ENCODE data around the gene ITCH. TPM values are rescaled to one million over a fixed set of nuclear protein-coding genes. Genes with fewer than 3 reads are reported as not detected.
"Not testable (repeated sequence)": the region's sequence is repeated elsewhere in the genome, so short reads cannot be mapped to it uniquely, and the experiment has no call there.

ITCH gene
- total and polyA plus RNA-seq, 4 donors = 9.3 to 68.1 (median 30.4) TPM

- Histone ChIP-seq H3K27me3 (ENCODE audit: control insufficient read depth in 3 of 3, insufficient read depth in 3 of 3, low read length in 2 of 3) (no peaks in the 10 kb centered on the region), H3K27ac (ENCODE audit: low read depth in 1 of 2, low read length in 1 of 2) (no peak overlapping the region), H3K9ac (ENCODE audit: insufficient read depth in 1 of 2, low read length in 2 of 2) (no peak overlapping the region), H3K4me3 (no peak overlapping the region), H3K4me1 (ENCODE audit: control insufficient read depth in 5 of 5, insufficient read depth in 5 of 5, low read length in 5 of 5) (peaks cover 0 to 5% (median 0%) of the 10 kb centered on the region in 5 donors), H3K36me3 (ENCODE audit: control insufficient read depth in 4 of 4, insufficient read depth in 4 of 4, low read length in 4 of 4) (peaks cover 6 to 17% (median 9%) of the 10 kb centered on the region in 4 donors), H3K9me3 (ENCODE audit: control insufficient read depth in 4 of 4, insufficient read depth in 3 of 4, low read length in 3 of 4) (no peaks in the 10 kb centered on the region)
- TF ChIP-seq CTCF (IDR thresholded peaks at IDR 0.05; ENCODE audit: control extremely low read depth, extremely low read depth) = no peak
- ATAC-seq (ENCODE audit: insufficient read depth, low FRiP score) = no peak
- DNase-seq = no peak
- WGBS, 2 donors = 90 to 94% methylated on average over 5 of the region's 5 CpGs
These were observed 12.9 kb downstream of the ITCH start for GRCh38 chr20:34375977-34376430.

- no peak overlapping the region for H3K27ac ChIP-seq (ENCODE audit: low read depth in 1 of 2, low read length in 1 of 2)
- TF ChIP-seq CTCF (IDR thresholded peaks at IDR 0.05; ENCODE audit: control extremely low read depth, extremely low read depth) = no peak
- peaks cover 3 to 14% (median 4%) of the 10 kb centered on the region in 4 donors for H3K36me3 ChIP-seq (ENCODE audit: control insufficient read depth in 4 of 4, insufficient read depth in 4 of 4, low read length in 4 of 4)
- H3K4me3 ChIP-seq = no peak overlapping the region
- H3K27me3 ChIP-seq (ENCODE audit: control insufficient read depth in 3 of 3, insufficient read depth in 3 of 3, low read length in 2 of 3) = no peaks in the 10 kb centered on the region
- H3K9ac ChIP-seq (ENCODE audit: insufficient read depth in 1 of 2, low read length in 2 of 2) = no peak overlapping the region
- WGBS, 2 donors = 90 to 94% methylated on average over 16 of the region's 16 CpGs
- no peak for ATAC-seq (ENCODE audit: insufficient read depth, low FRiP score)
- H3K4me1 ChIP-seq (ENCODE audit: control insufficient read depth in 5 of 5, insufficient read depth in 5 of 5, low read length in 5 of 5) = peaks cover 0 to 5% (median 0%) of the 10 kb centered on the region in 5 donors
- no peaks in the 10 kb centered on the region for H3K9me3 ChIP-seq (ENCODE audit: control insufficient read depth in 4 of 4, insufficient read depth in 3 of 4, low read length in 3 of 4)
- no peak for DNase-seq
These were observed 14.2 kb downstream of the ITCH start for GRCh38 chr20:34377072-34377847.

- Histone ChIP-seq H3K4me3 (no peak overlapping the region), H3K27ac (ENCODE audit: low read depth in 1 of 2, low read length in 1 of 2) (no peak overlapping the region), H3K9me3 (ENCODE audit: control insufficient read depth in 4 of 4, insufficient read depth in 3 of 4, low read length in 3 of 4) (no peaks in the 10 kb centered on the region), H3K27me3 (ENCODE audit: control insufficient read depth in 3 of 3, insufficient read depth in 3 of 3, low read length in 2 of 3) (no peaks in the 10 kb centered on the region), H3K36me3 (ENCODE audit: control insufficient read depth in 4 of 4, insufficient read depth in 4 of 4, low read length in 4 of 4) (peaks cover 0 to 5% (median 1%) of the 10 kb centered on the region in 4 donors), H3K4me1 (ENCODE audit: control insufficient read depth in 5 of 5, insufficient read depth in 5 of 5, low read length in 5 of 5) (peaks cover 0 to 7% (median 0%) of the 10 kb centered on the region in 5 donors), H3K9ac (ENCODE audit: insufficient read depth in 1 of 2, low read length in 2 of 2) (no peak overlapping the region)
- ATAC-seq (ENCODE audit: insufficient read depth, low FRiP score) (no peak), DNase-seq (no peak)
- no peak for TF ChIP-seq CTCF (IDR thresholded peaks at IDR 0.05; ENCODE audit: control extremely low read depth, extremely low read depth)
- 94 to 95% methylated on average over 3 of the region's 3 CpGs for WGBS, 2 donors
These were observed 19.1 kb downstream of the ITCH start for GRCh38 chr20:34382174-34382573.

GRCh38 chr20:34382877-34383455 is 19.9 kb downstream of the ITCH start:
- not testable (repeated sequence) for H3K27ac ChIP-seq (ENCODE audit: low read depth in 1 of 2, low read length in 1 of 2); H3K4me1 ChIP-seq (ENCODE audit: control insufficient read depth in 5 of 5, insufficient read depth in 5 of 5, low read length in 5 of 5); H3K36me3 ChIP-seq (ENCODE audit: control insufficient read depth in 4 of 4, insufficient read depth in 4 of 4, low read length in 4 of 4); H3K9ac ChIP-seq (ENCODE audit: insufficient read depth in 1 of 2, low read length in 2 of 2); ATAC-seq (ENCODE audit: insufficient read depth, low FRiP score); H3K27me3 ChIP-seq (ENCODE audit: control insufficient read depth in 3 of 3, insufficient read depth in 3 of 3, low read length in 2 of 3); DNase-seq; H3K9me3 ChIP-seq (ENCODE audit: control insufficient read depth in 4 of 4, insufficient read depth in 3 of 4, low read length in 3 of 4); H3K4me3 ChIP-seq
- WGBS, 2 donors = 96 to 97% methylated on average over 14 of the region's 14 CpGs
